Measurements from ENCODE around the gene SNAI3.
"Not testable (repeated sequence)": the region's sequence is repeated elsewhere in the genome, so short reads cannot be mapped to it uniquely, and the experiment has no call there.

SNAI3 gene

DNA sequence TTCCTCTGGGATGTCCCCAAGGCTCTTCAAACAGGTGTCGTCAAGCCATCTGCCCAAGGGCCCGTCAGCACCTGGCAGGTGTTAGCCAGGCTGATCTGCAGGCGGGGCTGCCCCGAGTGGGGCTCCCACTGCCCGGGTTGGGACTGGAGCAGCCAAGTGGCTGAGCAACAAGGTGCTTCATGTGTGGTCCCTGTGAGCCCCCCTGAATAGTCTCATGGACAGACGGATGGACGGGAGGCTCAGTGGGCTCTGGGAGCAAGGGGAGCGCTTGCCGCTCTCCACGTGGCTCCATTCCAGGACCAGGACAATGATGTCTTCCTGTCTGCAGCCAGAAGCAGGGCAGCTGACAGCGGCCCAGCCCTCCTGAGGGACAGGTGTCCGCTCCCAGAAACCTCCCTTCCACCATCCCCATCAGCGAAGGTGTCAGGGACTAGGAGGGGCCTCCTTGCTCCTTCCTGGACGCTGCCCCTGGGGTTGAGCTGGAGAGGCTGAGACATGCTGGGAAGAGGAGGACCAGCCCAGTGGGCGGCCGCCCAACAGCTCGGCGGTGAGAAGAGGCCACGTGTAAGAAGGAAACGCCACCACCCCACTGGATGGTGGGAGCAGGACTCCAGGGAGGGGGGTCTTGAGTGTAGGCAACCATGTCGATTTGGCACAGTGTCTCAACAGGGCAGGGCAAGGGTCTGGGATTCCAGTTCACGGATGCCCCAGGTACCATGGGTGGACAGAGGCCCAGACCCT lies 9.6 kb downstream of the SNAI3 start:
- no peak overlapping the region for H3K27ac ChIP-seq
- no peak for DNase-seq (ENCODE audit: low read depth, low spot score)

DNA sequence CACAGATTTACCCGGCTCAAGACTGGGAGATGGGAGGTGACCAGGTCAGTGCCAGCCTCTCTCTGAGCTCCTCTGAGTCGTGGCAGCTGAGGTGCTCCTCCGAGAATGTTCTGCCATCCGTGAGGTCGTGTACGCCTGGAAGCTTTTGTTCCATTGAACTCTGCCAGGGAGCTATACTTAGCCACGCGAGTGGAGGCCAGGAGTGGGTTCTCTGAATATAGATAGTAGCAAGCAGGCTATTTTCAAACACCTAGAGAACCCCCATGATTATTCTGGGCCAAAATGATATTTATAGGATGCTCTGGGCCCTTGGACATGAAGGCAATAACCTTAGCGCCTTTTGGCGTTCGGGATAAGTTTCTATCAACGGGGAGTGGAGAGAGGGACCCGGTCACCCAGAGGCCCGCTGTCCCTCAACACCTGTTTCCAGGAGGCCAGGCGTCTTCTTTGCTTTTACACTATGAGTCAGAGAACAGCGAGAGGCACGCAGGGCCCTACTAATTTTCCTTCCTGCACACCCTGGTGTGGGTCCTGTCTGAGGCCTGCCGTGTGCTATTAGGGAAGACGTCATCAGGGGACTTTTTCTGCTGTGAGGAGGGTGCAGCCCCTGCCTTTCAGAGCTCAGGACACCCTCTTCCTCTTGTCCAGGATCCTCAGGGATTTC lies 12.5 kb downstream of the SNAI3 start:
- DNase-seq (ENCODE audit: low read depth, low spot score): no peak

DNA sequence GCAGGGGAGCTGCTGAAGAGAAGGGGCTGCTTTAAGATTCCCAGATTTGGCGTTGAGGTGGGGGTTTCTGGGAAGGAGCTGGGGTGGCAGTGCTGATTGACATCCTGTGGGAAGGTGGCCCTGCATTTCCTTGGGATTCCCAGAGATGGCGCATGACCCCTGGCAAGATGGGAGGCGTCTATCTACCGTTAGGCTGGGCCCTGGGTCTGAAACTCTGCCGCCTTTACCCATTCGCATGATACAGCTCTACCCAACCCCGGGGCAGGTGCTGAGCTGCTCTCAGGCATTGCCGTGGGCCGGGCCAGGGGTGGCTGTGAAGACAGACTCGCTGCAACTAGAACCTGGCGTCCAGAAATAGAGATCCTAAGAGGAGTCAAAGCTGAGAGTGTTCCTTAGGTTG lies 13.5 kb downstream of the SNAI3 start:
- no peak overlapping the region for H3K27ac ChIP-seq
- no peak for DNase-seq (ENCODE audit: low read depth, low spot score)

More for the DNA sequence above, 12.5 kb downstream of the SNAI3 start:
- no peak overlapping the region for H3K27ac ChIP-seq

DNA sequence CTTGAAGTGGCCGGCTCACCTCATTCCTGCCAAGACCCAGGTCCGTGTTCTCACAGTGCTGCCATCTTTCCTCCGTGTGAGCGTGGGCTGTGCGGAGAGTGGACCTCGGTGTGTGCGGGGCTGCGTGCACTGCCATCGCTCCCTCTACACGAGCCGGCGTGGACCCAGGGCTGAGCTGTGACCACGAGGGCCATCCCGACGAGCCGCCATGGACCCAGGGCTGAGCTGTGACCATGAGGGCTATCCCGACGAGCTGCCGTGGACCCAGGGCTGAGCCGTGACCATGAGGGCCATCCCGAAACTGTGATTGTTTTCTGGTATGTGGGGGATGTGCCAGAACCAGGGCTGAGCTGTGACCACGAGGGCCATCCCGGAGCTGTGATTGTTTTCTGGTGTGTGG lies 14.5 kb downstream of the SNAI3 start:
- no peak for DNase-seq (ENCODE audit: low read depth, low spot score)
- H3K27ac ChIP-seq: no peak overlapping the region

DNA sequence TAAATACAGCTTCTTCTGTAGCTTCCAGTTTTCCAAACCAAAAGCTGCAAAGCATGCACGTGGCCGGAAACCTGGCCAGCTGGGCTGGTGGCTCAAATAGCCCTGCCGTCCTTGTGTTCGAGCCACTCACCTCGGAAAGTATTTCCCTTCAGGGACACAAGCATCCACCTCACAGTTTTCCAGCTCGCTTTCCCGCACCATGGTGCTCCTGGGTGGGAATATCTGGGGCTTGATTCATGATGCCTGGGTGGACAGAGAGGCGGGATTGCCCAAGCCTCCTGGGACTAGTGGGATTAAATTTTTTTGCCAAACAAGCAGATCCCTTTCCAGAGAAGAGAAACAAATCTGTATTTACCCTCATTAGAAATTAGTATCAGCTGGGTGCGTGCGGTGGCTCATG lies 16.3 kb downstream of the SNAI3 start:
- no peak overlapping the region for H3K27ac ChIP-seq
- DNase-seq (ENCODE audit: low read depth, low spot score): no peak

DNA sequence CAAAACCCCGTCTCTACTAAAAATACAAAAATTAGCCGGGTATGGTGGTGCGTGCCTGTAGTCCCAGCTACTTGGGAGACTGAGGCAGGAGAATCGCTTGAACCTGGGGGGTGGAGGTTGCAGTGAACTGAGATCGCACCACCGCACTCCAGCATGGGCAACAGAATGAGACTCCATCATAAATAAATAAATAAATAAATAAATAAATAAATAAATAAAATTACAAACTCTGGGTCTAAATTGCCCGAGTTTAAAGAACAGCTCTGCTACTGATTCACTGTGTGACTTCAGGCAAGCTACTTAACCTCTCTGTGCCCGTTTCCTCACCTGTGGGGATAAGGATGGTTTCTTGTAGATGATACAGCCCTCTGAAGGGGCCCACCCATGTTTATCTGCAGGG lies 16.8 kb downstream of the SNAI3 start:
- not testable (repeated sequence) for DNase-seq (ENCODE audit: low read depth, low spot score); H3K27ac ChIP-seq

DNA sequence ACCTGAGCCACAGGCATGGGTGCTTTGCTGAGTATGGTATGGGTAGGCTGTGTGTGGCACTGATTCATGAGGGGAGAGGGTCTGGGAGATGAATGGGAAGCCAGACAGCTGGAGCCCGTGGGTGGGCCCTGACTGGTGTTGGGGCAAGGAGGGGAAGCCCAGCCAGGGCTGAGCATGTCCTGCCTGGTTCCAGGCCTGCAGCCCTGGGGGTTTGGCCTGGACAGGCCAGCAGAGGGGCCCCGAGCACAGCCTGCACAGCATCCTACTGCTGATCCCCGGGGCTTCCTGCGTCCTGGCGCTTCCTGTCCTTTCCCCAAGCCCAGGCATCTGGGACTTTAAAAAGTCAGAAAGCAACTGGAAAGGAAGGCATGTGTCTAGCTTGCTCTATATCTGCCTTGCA lies 18.8 kb downstream of the SNAI3 start:
- H3K27ac ChIP-seq: no peak overlapping the region
- DNase-seq (ENCODE audit: low read depth, low spot score): no peak

DNA sequence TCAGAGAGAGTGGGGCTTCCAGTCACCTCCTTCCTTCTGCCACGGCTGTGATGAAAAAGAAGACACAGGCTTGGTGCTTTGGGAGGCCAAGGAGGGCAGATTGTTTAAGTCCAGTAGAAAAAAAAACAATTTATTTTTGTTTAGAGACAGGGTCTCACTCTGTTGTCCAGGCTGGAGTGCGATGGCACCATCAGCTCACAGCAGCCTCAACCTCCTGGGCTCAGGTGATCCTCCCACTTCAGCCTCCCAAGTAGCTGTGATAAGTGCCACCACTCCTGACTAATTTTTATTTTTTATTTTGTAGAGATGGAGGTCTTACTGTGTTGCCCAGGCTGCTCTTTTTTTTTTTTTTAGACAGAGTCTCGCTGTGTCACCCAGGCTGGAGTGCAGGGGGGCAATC lies 20.7 kb downstream of the SNAI3 start:
- no peak for DNase-seq (ENCODE audit: low read depth, low spot score)
- no peak overlapping the region for H3K27ac ChIP-seq

DNA sequence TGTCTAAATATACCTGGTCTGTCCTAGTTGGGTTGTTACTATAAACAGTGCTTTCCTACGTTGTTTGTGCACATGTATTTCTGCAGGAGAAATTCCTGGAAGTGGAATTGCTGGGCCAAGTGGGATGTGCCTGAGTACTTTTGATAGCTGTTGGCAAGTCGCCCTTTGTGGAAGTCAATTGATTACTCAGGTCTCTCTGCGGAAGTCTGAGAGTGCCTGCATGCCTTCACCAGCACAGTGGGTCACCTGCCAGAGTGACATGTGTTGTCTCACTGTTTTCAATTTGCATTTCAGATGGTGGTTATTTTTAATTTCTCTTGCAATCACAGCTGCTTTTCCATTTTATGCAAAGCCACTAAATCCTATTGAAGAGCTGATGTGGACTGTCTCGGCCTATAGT lies 21.2 kb downstream of the SNAI3 start:
- no peak overlapping the region for H3K27ac ChIP-seq
- DNase-seq (ENCODE audit: low read depth, low spot score): no peak

DNA sequence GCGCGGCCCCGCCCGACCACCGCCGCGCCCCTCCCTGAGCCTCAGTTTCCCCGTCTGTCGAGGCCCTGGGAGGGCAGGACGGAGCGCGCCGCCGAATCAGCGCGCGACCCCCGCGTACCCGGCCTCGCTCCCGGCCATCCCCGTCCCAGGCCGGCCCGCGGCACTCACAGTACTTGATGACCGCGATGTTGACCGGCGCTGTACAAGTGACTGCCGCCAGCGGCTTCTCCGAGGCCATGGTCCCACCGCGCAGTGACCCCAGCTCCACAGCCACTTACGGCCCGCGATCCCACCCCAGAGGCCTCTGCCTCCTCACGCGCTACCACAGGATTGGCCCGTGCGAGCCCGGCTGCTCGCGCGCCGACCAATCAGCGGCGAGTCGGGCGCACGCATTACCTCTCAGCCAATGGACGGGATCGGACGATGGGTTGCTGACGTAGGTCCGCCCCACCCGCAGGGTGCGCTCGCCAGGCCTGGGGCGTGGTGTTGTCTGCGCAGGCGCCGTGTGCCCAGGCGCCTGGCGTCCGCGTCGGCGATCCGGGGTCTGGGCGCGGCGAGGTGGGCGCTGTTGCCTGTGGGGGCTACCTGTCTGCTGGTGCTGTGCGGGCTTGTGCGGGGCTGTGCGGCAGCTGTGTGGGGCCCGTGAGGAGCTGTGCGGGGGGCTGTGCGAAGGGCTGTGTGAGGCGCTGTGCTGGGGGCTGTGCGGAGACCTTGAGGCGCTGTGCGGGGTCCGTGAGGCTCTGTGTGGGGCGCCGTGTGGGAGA lies 23.3 kb downstream of the SNAI3 start, which contains the start of gene MVD:
Gene MVD, minus strand, starts transcription at position 249 of the 764 bp plus-strand sequence. Its CDS starts 11 bp downstream, at position 238.
- peak; percentile 80 for DNase-seq (ENCODE audit: low read depth, low spot score)
- peak within 1 kb of the TSS; percentile 66 for H3K27ac ChIP-seq

DNA sequence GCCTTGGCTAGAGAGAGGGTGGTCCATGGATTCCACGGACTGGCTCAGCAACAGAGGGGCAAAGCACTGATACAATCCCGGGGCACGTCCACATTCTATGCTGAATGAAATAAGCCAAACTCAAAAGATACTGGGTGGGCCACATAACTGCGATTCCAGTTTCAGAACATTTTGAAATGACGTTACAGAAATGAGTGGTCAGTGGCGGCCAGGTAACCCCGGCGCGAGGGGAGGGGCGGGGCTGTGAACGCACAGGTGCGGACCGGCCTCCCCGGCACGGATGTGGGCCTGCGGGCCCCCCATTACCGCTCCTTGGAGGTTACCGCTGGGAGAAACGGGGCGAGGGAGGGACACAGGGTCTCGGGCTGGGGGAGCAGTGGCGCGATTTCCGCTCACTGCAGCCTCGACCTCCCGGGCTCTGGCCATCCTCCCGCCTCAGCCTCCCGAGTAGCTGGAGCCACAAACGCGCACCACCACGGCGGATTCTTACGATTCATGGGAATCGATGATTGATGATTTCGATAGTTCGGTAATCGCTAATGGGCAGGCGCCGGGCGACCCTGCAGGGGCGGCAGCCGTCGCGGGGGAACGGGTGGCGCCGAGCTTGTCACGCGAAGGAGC lies 24.0 kb downstream of the SNAI3 start:
- DNase-seq (ENCODE audit: low read depth, low spot score): no peak
- peak overlapping the region; percentile 66 for H3K27ac ChIP-seq

DNA sequence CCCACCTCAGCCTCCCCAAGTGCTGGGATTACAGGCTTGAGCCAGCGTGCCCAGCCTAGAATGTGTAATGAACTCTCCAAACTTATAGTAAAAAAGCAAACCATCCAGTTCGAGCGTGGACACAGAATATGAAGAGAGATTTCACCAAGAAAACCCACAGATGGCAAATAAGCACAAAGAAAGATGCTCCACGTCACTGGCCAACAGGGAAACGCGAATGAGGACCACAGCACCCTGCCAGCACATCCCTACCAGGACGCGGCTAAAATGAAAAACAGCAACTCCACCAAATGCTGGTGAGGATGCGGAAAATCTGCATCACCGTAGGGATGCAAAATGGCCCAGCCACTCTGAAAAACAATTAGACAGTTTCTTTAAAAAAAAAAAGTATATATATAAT lies 24.8 kb downstream of the SNAI3 start:
- H3K27ac ChIP-seq: no peak overlapping the region
- DNase-seq (ENCODE audit: low read depth, low spot score): no peak

DNA sequence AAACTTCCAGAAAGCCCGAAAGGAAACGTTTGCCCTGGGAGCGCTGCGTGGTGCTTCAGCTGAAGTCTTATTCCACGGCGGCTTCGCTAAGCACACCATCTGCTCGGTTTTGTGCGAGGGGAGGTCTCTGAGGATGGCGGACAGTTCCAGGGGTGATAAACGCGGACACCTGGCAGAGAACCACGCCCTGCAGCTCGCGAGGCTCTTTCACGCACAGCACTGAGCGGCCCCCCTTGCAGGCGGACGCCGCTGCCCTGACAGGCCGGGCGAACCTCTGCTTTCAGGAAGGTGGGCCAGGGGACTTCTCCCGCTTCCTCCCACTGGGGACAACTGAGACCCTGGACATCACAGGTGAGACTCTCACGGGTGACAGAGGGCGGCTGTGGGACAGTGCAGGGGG lies 27.1 kb downstream of the SNAI3 start:
- no peak for DNase-seq (ENCODE audit: low read depth, low spot score)
- no peak overlapping the region for H3K27ac ChIP-seq

DNA sequence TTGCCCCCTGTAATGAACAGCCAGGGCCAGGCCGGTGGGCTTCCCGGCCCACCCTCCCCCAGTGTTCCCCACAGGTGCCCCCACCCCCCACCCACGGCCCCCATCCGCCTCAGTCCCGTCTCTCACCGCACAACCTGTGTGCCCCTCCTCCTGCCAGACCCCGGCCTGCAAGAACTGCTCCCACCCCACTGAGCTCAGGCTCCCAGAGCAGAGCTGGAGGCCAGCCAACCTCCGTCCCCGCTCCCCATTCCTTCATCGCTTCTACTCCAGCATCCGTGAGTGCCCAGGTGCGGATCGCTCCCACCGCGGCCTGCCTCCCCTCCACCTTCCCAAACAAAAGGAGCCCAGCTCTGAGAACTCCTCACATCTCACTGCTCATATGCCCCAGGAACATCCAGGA lies 27.6 kb downstream of the SNAI3 start:
- DNase-seq (ENCODE audit: low read depth, low spot score): no peak
- no peak overlapping the region for H3K27ac ChIP-seq

DNA sequence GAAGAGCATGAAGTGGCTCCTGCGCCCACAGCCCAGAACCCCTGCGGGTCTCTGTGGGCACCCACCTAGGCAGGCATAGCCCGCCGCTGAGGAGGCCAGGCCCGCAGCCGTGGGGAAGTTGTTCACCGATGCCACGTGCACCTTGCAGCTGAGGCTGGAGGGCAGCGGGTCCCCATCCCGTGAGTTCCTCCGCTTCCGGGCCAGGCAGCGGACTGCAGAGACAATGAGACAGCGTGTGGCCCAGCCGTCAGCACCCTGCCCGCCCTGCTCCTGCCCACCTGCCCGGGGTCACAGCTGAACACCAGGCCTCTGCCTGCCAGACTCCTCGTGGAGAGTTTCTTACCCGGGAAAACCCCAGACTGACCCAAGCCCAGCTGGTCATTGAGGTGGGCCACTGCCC lies 28.9 kb downstream of the SNAI3 start:
- H3K27ac ChIP-seq: no peak overlapping the region
- no peak for DNase-seq (ENCODE audit: low read depth, low spot score)

DNA sequence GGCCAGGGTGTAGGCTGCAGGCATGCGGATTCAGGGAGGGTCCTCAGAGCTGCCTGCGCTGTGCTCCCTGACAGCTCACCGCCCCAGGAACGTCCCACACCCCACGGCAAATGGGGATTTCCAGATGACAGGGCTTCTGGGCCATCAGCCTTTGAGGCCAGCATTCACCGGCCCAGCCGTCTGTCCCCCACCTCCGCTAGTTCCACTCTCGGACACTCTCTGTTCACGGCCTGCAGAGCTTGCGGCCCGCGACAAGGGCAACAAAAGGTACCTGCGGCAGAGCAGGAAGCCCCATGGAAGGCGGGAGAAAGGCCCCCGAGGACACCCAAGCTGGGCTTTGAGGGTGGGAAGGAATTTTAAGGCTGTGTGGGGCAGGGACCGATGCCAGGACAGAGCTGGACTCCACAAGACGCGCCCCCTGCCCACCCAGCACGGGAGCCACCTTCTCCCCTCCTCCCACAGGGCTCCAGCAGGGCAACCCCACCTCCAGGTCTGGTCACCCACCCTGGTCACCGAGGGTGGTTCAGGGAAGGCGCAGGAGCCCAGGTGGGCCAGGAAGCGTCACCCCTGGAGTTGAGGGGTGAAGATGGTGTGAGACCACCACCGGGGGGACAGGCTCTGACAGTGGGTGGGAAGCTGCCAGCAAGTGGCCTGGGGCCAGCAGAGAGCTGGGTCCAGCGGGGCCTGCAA lies 29.9 kb downstream of the SNAI3 start:
- DNase-seq (ENCODE audit: low read depth, low spot score): no peak
- no peak overlapping the region for H3K27ac ChIP-seq

DNA sequence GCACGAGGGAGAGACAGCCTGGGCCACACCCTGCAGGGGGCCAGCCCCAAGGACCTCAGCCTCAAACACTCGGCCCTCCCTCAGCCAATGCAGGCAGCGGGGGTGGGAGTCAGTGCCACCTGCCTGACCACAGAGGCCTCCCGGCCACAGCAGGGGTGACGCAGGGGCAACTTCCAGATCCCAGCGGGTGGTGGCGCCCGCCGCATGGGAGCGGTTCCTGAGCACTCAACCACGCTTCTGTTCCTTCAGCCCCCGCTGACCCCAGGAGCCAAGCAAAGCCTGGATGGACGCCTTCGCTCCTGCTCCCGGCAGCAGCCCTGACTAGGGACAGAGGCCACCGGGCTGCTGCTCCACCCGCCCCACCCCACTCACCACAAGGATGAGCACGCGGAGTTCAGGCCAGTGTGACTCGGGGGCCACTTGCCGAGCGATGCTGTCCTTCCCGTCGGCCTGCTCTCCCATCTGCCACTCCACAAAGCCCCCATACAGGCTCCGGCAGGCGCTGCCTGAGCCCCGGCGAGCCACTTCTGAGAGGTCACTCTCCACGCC lies 30.5 kb downstream of the SNAI3 start:
- no peak overlapping the region for H3K27ac ChIP-seq
- DNase-seq (ENCODE audit: low read depth, low spot score): no peak

DNA sequence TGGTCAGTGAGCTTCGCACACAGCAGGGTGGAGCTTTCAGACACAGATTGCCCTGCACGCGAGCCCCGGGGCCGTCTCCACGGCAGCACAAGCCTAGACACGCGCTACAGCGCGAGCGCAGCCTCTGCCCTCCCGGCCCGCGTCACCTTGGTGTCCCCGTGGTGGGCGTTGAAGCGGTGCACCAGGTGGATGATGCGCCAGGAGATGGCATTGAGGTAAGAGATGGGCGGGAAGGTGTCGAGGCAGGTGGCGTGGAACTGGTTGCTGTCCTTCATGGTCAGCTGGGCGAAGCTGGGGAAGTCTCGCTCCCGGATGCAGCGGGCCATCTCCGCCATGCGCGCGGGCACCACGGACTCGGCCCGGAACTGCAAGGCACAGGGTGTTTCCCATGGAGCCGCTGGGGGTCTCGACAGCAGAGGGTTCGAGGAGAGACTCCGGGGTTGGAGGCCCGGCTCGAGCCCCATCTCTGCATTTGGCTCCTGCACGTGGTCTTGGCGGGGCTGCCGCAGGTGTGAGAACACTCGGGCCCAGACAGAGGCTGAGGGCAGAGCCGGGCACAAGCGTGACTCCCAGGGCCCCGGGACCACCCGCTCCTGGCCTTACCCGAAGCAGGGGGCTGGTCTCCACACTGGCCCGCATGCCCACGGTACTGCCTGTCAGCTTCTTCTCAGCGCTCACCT lies 31.1 kb downstream of the SNAI3 start:
- H3K27ac ChIP-seq: no peak overlapping the region
- DNase-seq (ENCODE audit: low read depth, low spot score): no peak

DNA sequence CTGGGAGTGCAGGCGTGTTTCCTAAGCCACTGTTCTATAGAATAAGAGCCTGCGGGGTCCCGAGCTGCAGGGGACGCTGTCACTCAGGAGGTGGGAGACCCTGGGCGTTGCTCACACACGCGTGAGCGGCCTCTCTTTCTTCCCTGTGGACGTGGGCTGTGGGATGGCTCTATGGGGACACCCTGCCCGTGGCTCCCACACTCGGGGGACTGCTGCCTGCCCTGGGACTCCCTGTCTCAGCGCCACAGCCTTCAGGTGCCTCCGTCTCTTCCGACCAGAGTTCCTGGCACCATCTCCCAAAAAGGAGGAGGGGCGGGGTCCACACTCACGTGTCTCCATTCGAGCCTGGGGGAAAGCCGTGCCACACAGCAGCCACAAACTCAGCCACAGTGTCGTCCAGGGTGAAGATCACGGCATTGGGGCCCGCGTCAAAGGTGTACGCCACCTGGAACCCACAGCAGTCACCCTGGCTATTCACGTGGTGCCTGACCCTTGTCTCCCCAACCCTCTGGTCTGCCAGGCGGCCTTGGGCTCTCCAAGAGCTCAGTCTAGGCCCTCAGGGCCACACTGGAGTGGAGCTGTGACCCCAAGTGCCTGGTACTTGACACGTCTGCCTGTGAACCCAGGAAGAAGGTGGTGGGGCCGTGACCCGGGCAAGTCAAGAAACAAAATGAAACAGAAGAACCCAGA lies 31.8 kb downstream of the SNAI3 start:
- no peak overlapping the region for H3K27ac ChIP-seq
- DNase-seq (ENCODE audit: low read depth, low spot score): no peak
